ENCODE measurements around the gene UBAC2. TPM values are rescaled to one million over a fixed set of nuclear protein-coding genes. Genes with fewer than 3 reads are reported as not detected.

The UBAC2 gene
- total RNA-seq, 4 donors from 2014 or later = 56.8 to 88.5 (median 77.7) TPM

GRCh38 chr13:99301056-99301838 is 100.6 kb downstream of the UBAC2 start:
- no peak for DNase-seq
- WGBS, 2 donors = 93 to 97% methylated on average over 7 of the region's 7 CpGs
- no peaks in the 10 kb centered on the region for H3K27me3 ChIP-seq
- no peaks in the 10 kb centered on the region for H3K9me3 ChIP-seq
- intact Hi-C loops (cut with DNase I) = no loop called here
- H3K4me1 ChIP-seq = peaks cover 4 to 10% of the 10 kb centered on the region in 2 donors
- H3K27ac ChIP-seq = no peak overlapping the region
- H3K4me3 ChIP-seq (replicated peaks in 1 of 3) = no peak overlapping the region
- H3K36me3 ChIP-seq = no peaks in the 10 kb centered on the region
- no peak for TF ChIP-seq CTCF (IDR thresholded peaks at IDR 0.05)
- TF ChIP-seq POLR2A (IDR thresholded peaks at IDR 0.05) = no peak

DNA sequence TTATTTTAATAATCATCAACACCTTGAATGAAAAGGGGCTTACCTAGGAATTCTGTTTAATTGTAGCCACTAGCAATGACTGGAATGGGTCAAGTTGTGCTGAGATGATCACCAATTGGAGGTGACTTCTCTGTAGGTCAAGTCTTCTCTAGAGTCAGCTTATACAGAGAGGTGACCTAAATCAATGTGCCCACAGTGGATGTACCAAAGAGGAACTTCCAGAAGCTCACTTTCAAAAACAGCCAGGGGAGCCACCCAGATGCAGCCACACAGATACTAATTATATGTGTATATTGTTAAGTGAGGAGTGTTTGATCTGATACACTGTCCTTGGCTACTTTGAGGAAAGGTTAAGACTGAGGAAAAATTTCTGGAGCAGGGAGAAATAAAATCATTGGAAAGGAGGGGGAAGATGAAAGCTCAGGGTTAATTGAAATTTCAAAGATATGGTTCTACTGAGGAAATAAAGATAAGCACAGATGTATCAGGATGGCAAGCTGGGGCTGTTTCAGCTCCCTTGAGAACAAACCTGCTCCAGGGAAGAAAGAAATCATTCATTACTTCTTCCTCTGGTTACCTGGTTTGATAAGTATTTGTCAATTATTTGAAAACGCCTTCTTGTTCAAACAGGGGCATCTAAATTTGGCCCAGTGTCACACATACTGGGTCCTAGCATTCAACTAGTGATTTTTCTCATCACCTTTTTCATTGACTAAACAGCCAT is 101.4 kb downstream of the UBAC2 start:
- TF ChIP-seq CTCF (IDR thresholded peaks at IDR 0.05) (no peak), POLR2A (IDR thresholded peaks at IDR 0.05) (no peak)
- Histone ChIP-seq H3K36me3 (no peaks in the 10 kb centered on the region), H3K27me3 (no peaks in the 10 kb centered on the region), H3K27ac (no peak overlapping the region), H3K4me3 (replicated peaks in 1 of 3) (no peak overlapping the region), H3K9me3 (no peaks in the 10 kb centered on the region), H3K4me1 (peaks cover 8 to 14% of the 10 kb centered on the region in 2 donors)
- WGBS, 2 donors = 85 to 96% methylated on average over 1 of the region's 1 CpG
- DNase-seq = no peak
- intact Hi-C loops (cut with DNase I) = no loop called here

DNA sequence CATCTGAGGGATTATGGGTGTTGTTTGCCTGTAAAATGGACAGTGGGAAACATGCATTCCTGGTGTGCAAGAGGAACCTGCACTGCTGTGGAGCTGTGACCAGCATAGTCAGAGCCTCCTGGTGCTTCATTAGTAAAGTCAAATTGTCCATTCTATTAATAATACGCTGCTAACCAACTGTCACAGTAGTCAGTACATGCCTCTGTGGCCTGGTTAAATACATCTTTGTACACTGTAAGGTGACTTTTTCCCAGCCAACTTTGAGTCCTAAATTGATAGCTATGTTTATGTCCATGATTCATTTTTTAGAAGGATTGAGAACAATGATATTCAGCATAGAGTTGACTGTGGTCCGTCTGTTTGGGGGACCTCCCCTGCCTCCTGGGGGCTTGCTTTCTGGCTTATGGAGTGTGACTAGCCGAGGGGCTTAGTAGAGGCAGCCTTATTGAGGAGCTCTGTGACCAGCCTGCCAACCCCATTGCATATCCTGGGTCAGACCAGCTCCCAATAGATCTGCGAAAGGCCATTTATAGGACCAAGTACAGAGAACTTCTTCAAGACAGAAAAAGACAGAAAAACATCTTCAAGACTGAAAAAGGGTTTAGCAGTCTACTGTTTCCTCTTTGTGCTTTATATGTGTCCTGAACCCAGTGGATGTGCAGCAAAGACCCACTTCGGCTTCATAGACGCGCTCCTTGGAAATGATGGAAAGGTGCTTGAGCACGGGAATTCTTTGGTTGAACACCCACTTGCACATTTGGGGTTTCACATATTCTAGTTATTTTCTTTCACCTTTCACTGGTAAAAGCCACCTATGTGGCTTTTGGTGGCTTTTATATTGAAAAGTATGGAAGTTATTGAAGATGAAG is 102.2 kb downstream of the UBAC2 start:
- no peak overlapping the region for H3K4me3 ChIP-seq (replicated peaks in 1 of 3)
- H3K4me1 ChIP-seq = peaks cover 15 to 19% of the 10 kb centered on the region in 2 donors
- no peak overlapping the region for H3K27ac ChIP-seq
- H3K9me3 ChIP-seq = no peaks in the 10 kb centered on the region
- TF ChIP-seq CTCF (IDR thresholded peaks at IDR 0.05) = no peak
- TF ChIP-seq POLR2A (IDR thresholded peaks at IDR 0.05) = no peak
- no peaks in the 10 kb centered on the region for H3K36me3 ChIP-seq
- intact Hi-C loops (cut with DNase I) = no loop called here
- no peak for DNase-seq
- no peaks in the 10 kb centered on the region for H3K27me3 ChIP-seq
- 96 to 97% methylated on average over 8 of the region's 8 CpGs for WGBS, 2 donors

GRCh38 chr13:99303863-99304521 is 103.3 kb downstream of the UBAC2 start:
- TF ChIP-seq POLR2A (IDR thresholded peaks at IDR 0.05) = peak in 1 of 2 donors; percentile 16
- TF ChIP-seq CTCF (IDR thresholded peaks at IDR 0.05) = no peak
- intact Hi-C loops (cut with DNase I) = no loop called here
- H3K27ac ChIP-seq = no peak overlapping the region
- WGBS, 2 donors = 88 to 95% methylated on average over 14 of the region's 14 CpGs
- no peak overlapping the region for H3K4me3 ChIP-seq (replicated peaks in 1 of 3)
- H3K36me3 ChIP-seq = no peaks in the 10 kb centered on the region
- no peaks in the 10 kb centered on the region for H3K27me3 ChIP-seq
- H3K9me3 ChIP-seq = no peaks in the 10 kb centered on the region
- peaks cover 19 to 27% of the 10 kb centered on the region in 2 donors for H3K4me1 ChIP-seq
- no peak for DNase-seq
